Neural crest cell (in vitro differentiated cells): Measurements from ENCODE around the gene HSPB3. TPM values are rescaled to one million over a fixed set of nuclear protein-coding genes. Genes with fewer than 3 reads are reported as not detected.

Experiments
- DNase-seq: peaks from one replicate; pipeline ENCODE4 v3.0.0; 2021; ENCODE audit warnings: low read depth, mixed read lengths, low spot score
- H3K27ac Mint-ChIP-seq: one replicate; pipeline ENCODE4 v1.8.0; 2021; ENCODE audit warnings: mild to moderate bottlenecking, mixed read lengths; ENCODE audit not compliant: unreplicated experiment
- H3K27me3 Mint-ChIP-seq: 2 replicates; pipeline ENCODE4 v1.8.0; 2021; ENCODE audit warnings: low read depth, mild to moderate bottlenecking, mixed read lengths
- H3K36me3 Mint-ChIP-seq: 2 replicates; pipeline ENCODE4 v1.8.0; 2021; ENCODE audit warnings: low read depth, mild to moderate bottlenecking, mixed read lengths
- H3K4me1 Mint-ChIP-seq: 2 replicates; pipeline ENCODE4 v1.8.0; 2021; ENCODE audit warnings: mixed read lengths
- H3K4me3 Mint-ChIP-seq: one replicate; pipeline ENCODE4 v1.8.0; 2021; ENCODE audit warnings: mild to moderate bottlenecking, mixed read lengths
- H3K9me3 Mint-ChIP-seq: 2 replicates; pipeline ENCODE4 v1.8.0; 2021; ENCODE audit warnings: mixed read lengths
- total RNA-seq: library from RNA; stranded (reverse); gene quantifications from 2 replicates; pipeline ENCODE4 v1.2.1, GENCODE V29; 2021
- TF ChIP-seq, protein P1 (sequence below): fragments of 200-600 bp; sonication (generic); conservative IDR thresholded peaks from 2 replicates; pipeline ENCODE4 v1.5.0; 2021; ENCODE audit warnings: antibody characterized with exemption, mild to moderate bottlenecking

The HSPB3 gene
- total RNA-seq, 1 donor from 2014 or later: not detected

DNA sequence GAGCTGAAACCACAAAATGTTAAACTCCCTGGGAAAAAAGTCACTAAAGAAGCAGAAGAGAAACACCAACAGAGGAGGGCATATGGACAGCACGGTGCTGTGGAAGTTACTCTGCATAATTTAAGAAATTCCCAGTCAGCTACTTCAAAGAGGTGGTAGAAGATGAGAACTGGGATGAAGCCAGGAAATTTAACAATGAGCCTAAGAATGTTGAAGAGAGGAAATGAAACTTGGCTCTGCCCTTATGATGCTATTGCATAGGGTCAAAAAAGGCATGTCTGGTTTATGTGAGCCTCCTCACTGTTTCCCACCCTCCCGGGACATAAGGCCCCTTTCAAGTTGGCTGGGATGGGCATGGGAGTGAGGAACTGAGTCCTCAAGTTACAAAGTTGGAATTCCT lies 36.7 kb downstream of the HSPB3 start:
- TF ChIP-seq, protein P1, sequence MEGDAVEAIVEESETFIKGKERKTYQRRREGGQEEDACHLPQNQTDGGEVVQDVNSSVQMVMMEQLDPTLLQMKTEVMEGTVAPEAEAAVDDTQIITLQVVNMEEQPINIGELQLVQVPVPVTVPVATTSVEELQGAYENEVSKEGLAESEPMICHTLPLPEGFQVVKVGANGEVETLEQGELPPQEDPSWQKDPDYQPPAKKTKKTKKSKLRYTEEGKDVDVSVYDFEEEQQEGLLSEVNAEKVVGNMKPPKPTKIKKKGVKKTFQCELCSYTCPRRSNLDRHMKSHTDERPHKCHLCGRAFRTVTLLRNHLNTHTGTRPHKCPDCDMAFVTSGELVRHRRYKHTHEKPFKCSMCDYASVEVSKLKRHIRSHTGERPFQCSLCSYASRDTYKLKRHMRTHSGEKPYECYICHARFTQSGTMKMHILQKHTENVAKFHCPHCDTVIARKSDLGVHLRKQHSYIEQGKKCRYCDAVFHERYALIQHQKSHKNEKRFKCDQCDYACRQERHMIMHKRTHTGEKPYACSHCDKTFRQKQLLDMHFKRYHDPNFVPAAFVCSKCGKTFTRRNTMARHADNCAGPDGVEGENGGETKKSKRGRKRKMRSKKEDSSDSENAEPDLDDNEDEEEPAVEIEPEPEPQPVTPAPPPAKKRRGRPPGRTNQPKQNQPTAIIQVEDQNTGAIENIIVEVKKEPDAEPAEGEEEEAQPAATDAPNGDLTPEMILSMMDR: no peak
- no peak for DNase-seq
- Mint-ChIP-seq H3K4me1 (no peaks in the 10 kb centered on the region), H3K9me3 (peaks cover 3% of the 10 kb centered on the region), H3K4me3 (no peak overlapping the region), H3K27ac (no peak overlapping the region), H3K36me3 (no peaks in the 10 kb centered on the region), H3K27me3 (no peaks in the 10 kb centered on the region)

DNA sequence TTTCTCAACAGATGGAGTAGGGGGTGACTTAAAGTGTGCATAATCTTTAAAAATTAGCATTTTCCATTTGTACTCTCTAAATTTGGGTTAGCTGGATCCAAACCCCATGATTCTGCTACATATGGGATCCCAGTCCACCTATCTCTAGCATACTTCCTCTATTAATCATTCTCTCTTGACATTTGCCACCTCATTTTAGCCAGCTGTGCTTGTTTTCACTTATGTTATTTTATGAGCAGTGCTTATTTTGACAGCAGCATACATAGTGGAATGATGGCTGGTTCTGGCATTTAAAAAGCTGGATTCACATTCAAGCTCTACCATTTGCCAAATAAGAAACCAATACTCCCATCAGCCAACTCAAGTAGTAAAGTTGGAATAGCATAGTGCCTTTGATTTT lies 39.5 kb downstream of the HSPB3 start:
- H3K4me3 Mint-ChIP-seq: no peak overlapping the region
- H3K4me1 Mint-ChIP-seq: no peaks in the 10 kb centered on the region
- DNase-seq: no peak
- TF ChIP-seq, protein P1: no peak
- H3K27me3 Mint-ChIP-seq: no peaks in the 10 kb centered on the region
- peaks cover 6% of the 10 kb centered on the region for H3K9me3 Mint-ChIP-seq
- H3K36me3 Mint-ChIP-seq: no peaks in the 10 kb centered on the region
- H3K27ac Mint-ChIP-seq: no peak overlapping the region

Other genes starting within 250 kb of the HSPB3 start
- gene ARL15, start 145.1 kb upstream of the HSPB3 start, total RNA-seq: 18.4 and 20.6 TPM in 2 replicates
- 19.4 and 21.3 TPM in 2 replicates for gene SNX18, start 62.1 kb downstream of the HSPB3 start, total RNA-seq